ENCODE results near the gene CTBS. TPM values are rescaled to one million over a fixed set of nuclear protein-coding genes. Genes with fewer than 3 reads are reported as not detected.

The CTBS gene
- total RNA-seq, 2 donors from 2014 or later, result 12.3 to 19.6 TPM

DNA sequence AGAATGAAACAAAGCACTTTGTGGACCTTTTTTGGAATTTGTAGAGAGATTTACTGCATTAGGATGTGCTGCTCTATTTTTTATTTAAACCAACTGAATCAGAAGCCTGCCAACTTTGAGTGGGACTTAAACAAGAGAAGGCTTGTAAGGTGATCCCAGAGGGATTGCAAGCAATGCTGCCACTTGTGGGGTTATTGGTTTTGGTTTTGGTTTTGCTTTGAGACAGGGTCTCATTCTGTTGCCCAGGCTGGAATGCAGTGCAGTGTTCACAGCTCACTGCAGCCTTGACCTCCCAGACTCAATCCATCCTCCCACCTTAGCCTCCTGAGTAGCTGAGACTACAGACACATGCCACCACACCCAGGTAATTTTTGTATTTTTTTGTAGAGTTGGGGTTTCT, 35.6 kb downstream of the CTBS start:
- no peak overlapping the region for H3K4me3 Mint-ChIP-seq
- no peak overlapping the region for H3K9ac ChIP-seq (ENCODE audit: extremely low read depth, low read length, poor library complexity, severe bottlenecking)
- no peak overlapping the region for H3K27ac Mint-ChIP-seq
- no peaks in the 10 kb centered on the region for H3K9me3 ChIP-seq (ENCODE audit: control insufficient read depth, low read length)
- no peak for DNase-seq
- no peak overlapping the region for H3K27ac ChIP-seq (ENCODE audit: low read depth, low read length)
- no peak overlapping the region for H3K4me3 ChIP-seq (ENCODE audit: low read length)
- TF ChIP-seq, protein P1, sequence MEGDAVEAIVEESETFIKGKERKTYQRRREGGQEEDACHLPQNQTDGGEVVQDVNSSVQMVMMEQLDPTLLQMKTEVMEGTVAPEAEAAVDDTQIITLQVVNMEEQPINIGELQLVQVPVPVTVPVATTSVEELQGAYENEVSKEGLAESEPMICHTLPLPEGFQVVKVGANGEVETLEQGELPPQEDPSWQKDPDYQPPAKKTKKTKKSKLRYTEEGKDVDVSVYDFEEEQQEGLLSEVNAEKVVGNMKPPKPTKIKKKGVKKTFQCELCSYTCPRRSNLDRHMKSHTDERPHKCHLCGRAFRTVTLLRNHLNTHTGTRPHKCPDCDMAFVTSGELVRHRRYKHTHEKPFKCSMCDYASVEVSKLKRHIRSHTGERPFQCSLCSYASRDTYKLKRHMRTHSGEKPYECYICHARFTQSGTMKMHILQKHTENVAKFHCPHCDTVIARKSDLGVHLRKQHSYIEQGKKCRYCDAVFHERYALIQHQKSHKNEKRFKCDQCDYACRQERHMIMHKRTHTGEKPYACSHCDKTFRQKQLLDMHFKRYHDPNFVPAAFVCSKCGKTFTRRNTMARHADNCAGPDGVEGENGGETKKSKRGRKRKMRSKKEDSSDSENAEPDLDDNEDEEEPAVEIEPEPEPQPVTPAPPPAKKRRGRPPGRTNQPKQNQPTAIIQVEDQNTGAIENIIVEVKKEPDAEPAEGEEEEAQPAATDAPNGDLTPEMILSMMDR (conservative IDR thresholded peaks at IDR 0.05), result no peak
- no peaks in the 10 kb centered on the region for H3K36me3 ChIP-seq (ENCODE audit: control insufficient read depth, insufficient read depth, low read length)
- no peaks in the 10 kb centered on the region for H3K27me3 Mint-ChIP-seq (ENCODE audit: insufficient read depth)
- no peaks in the 10 kb centered on the region for H3K4me1 Mint-ChIP-seq
- H3K9me3 Mint-ChIP-seq, result no peaks in the 10 kb centered on the region
- peaks cover 6% of the 10 kb centered on the region for H3K36me3 Mint-ChIP-seq (ENCODE audit: low read depth)
- no peaks in the 10 kb centered on the region for H3K4me1 ChIP-seq (ENCODE audit: control insufficient read depth, insufficient read depth, low read length)
- H3K27me3 ChIP-seq (ENCODE audit: control insufficient read depth, insufficient read depth, low read length, poor library complexity, severe bottlenecking), result no peaks in the 10 kb centered on the region

GRCh38 chr1:84525779-84526178, 48.5 kb downstream of the CTBS start:
- H3K27me3 Mint-ChIP-seq (ENCODE audit: insufficient read depth), result no peaks in the 10 kb centered on the region
- Histone ChIP-seq H3K27me3 (ENCODE audit: control insufficient read depth, insufficient read depth, low read length, poor library complexity, severe bottlenecking) (no peaks in the 10 kb centered on the region), H3K4me3 (ENCODE audit: low read length) (no peak overlapping the region), H3K9ac (ENCODE audit: extremely low read depth, low read length, poor library complexity, severe bottlenecking) (no peak overlapping the region), H3K27ac (ENCODE audit: low read depth, low read length) (no peak overlapping the region), H3K4me1 (ENCODE audit: control insufficient read depth, insufficient read depth, low read length) (no peaks in the 10 kb centered on the region), H3K9me3 (ENCODE audit: control insufficient read depth, low read length) (peaks cover 5% of the 10 kb centered on the region), H3K36me3 (ENCODE audit: control insufficient read depth, insufficient read depth, low read length) (no peaks in the 10 kb centered on the region)
- WGBS, 2 experiments (ENCODE audit: insufficient coverage in 1 of 2, insufficient read length in 1 of 2), result 88 to 100% methylated on average over 1 of the region's 1 CpG
- DNase-seq, result no peak
- no peaks in the 10 kb centered on the region for H3K4me1 Mint-ChIP-seq
- no peak overlapping the region for H3K27ac Mint-ChIP-seq
- TF ChIP-seq, protein P1 (conservative IDR thresholded peaks at IDR 0.05), result no peak
- no peak overlapping the region for H3K4me3 Mint-ChIP-seq
- H3K9me3 Mint-ChIP-seq, result peaks cover 3% of the 10 kb centered on the region
- peaks cover 6% of the 10 kb centered on the region for H3K36me3 Mint-ChIP-seq (ENCODE audit: low read depth)

- DNase-seq, result no peak
- H3K4me3 ChIP-seq (ENCODE audit: low read length), result no peak overlapping the region
- no peaks in the 10 kb centered on the region for H3K36me3 ChIP-seq (ENCODE audit: control insufficient read depth, insufficient read depth, low read length)
- H3K9me3 ChIP-seq (ENCODE audit: control insufficient read depth, low read length), result peaks cover 5% of the 10 kb centered on the region
- Mint-ChIP-seq H3K36me3 (ENCODE audit: low read depth) (peaks cover 6% of the 10 kb centered on the region), H3K9me3 (peaks cover 3% of the 10 kb centered on the region), H3K27me3 (ENCODE audit: insufficient read depth) (no peaks in the 10 kb centered on the region), H3K4me3 (no peak overlapping the region), H3K4me1 (no peaks in the 10 kb centered on the region), H3K27ac (no peak overlapping the region)
- H3K27me3 ChIP-seq (ENCODE audit: control insufficient read depth, insufficient read depth, low read length, poor library complexity, severe bottlenecking), result no peaks in the 10 kb centered on the region
- no peak overlapping the region for H3K9ac ChIP-seq (ENCODE audit: extremely low read depth, low read length, poor library complexity, severe bottlenecking)
- H3K27ac ChIP-seq (ENCODE audit: low read depth, low read length), result no peak overlapping the region
- H3K4me1 ChIP-seq (ENCODE audit: control insufficient read depth, insufficient read depth, low read length), result no peaks in the 10 kb centered on the region
- TF ChIP-seq, protein P1 (conservative IDR thresholded peaks at IDR 0.05), result no peak
These were observed 49.6 kb downstream of the CTBS start for GRCh38 chr1:84524590-84524989.

Measured in endodermal cell (in vitro differentiated cells).